GM10248 (cell line): ENCODE results near the gene CLN6.
"Not testable (repeated sequence)": the region's sequence is repeated elsewhere in the genome, so short reads cannot be mapped to it uniquely, and the experiment has no call there.

Experiments
- CTCF ChIA-PET: fragments of 300-600 bp; sonication (Branson Sonifier 250); formaldehyde crosslinking; extraction: SDS; loops from one replicate; lab custom pipeline; 2021; ENCODE audit warnings: antibody characterized with exemption; lab: Yijun Ruan, JAX
- POLR2A ChIA-PET: fragments of 350-650 bp; sonication (Branson Sonifier 250); formaldehyde crosslinking; extraction: SDS; loops from one replicate; lab custom pipeline; 2020; ENCODE audit warnings: antibody characterized with exemption; lab: Yijun Ruan, JAX
- DNase-seq: peaks from one replicate; pipeline ENCODE4 v3.0.0; 2012; ENCODE audit errors: extremely low spot score
- CTCF ChIP-seq: IDR thresholded peaks from 2 replicates; pipeline ENCODE4 v1.5.1; 2012; ENCODE audit warnings: mild to moderate bottlenecking, low read depth; ENCODE audit errors: extremely low read depth, missing control alignments, control extremely low read depth

Gene CLN6

GRCh38 chr15:68224546-68225250 lies 4.8 kb downstream of the CLN6 start:
- TF ChIP-seq CTCF: no peak
- DNase-seq: peak; percentile 30
- POLR2A ChIA-PET: interaction anchor here (0.6 kb wide), 1 partner anchor 45 kb away, joined by 4 read pairs; no protein-coding TSS in a partner anchor
- CTCF ChIA-PET: interaction anchor here (1.2 to 2.0 kb wide), 2 partner anchors 14 to 28 kb away, joined by 3 to 11 read pairs; no protein-coding TSS in a partner anchor

GRCh38 chr15:68224108-68224507 lies 5.4 kb downstream of the CLN6 start:
- CTCF ChIA-PET: interaction anchor here (1.2 to 2.0 kb wide), 2 partner anchors 13 to 29 kb away, joined by 3 to 11 read pairs; no protein-coding TSS in a partner anchor
- no peak for TF ChIP-seq CTCF
- POLR2A ChIA-PET: no interaction called here

GRCh38 chr15:68223171-68223570 lies 6.4 kb downstream of the CLN6 start:
- DNase-seq: no peak
- POLR2A ChIA-PET: no interaction called here
- CTCF ChIA-PET: no interaction called here
- no peak for TF ChIP-seq CTCF

More at GRCh38 chr15:68224108-68224507, 5.4 kb downstream of the CLN6 start:
- DNase-seq: no peak

GRCh38 chr15:68222432-68222743 lies 7.1 kb downstream of the CLN6 start:
- CTCF ChIA-PET, POLR2A ChIA-PET, DNase-seq: not testable (repeated sequence)

GRCh38 chr15:68221530-68222431 lies 7.7 kb downstream of the CLN6 start:
- CTCF ChIA-PET: interaction anchor here (2.1 to 3.5 kb wide), 2 partner anchors 11 to 359 kb away, joined by 6 to 22 read pairs; no protein-coding TSS in a partner anchor
- DNase-seq, POLR2A ChIA-PET: not testable (repeated sequence)

GRCh38 chr15:68220967-68221366 lies 8.6 kb downstream of the CLN6 start:
- no peak for DNase-seq
- CTCF ChIA-PET: interaction anchor here (0.9 to 3.5 kb wide), 4 partner anchors 10 to 358 kb away, joined by 3 to 22 read pairs (median 6); no protein-coding TSS in a partner anchor
- POLR2A ChIA-PET: no interaction called here
- TF ChIP-seq CTCF: no peak

- DNase-seq: no peak
- no peak for TF ChIP-seq CTCF
- ChIA-PET POLR2A (no interaction called here), CTCF (interaction anchor here (0.9 to 3.5 kb wide), 4 partner anchors 10 to 358 kb away, joined by 3 to 22 read pairs (median 6); no protein-coding TSS in a partner anchor)
Observed at GRCh38 chr15:68220489-68220888, 9.0 kb downstream of the CLN6 start.
